ENCODE data around the gene SLC9A5. TPM values are rescaled to one million over a fixed set of nuclear protein-coding genes. Genes with fewer than 3 reads are reported as not detected.

The SLC9A5 gene
- total RNA-seq, 1 donor from 2014 or later: 4.4 TPM

- H3K4me1 Mint-ChIP-seq: no peaks in the 10 kb centered on the region
- H3K36me3 Mint-ChIP-seq (ENCODE audit: low read depth): no peaks in the 10 kb centered on the region
- H3K27ac Mint-ChIP-seq (ENCODE audit: unreplicated experiment): no peak overlapping the region
- peaks cover 2% of the 10 kb centered on the region for H3K27me3 Mint-ChIP-seq (ENCODE audit: low read depth)
- no peak for DNase-seq (ENCODE audit: low read depth, low spot score)
- TF ChIP-seq, protein P1, sequence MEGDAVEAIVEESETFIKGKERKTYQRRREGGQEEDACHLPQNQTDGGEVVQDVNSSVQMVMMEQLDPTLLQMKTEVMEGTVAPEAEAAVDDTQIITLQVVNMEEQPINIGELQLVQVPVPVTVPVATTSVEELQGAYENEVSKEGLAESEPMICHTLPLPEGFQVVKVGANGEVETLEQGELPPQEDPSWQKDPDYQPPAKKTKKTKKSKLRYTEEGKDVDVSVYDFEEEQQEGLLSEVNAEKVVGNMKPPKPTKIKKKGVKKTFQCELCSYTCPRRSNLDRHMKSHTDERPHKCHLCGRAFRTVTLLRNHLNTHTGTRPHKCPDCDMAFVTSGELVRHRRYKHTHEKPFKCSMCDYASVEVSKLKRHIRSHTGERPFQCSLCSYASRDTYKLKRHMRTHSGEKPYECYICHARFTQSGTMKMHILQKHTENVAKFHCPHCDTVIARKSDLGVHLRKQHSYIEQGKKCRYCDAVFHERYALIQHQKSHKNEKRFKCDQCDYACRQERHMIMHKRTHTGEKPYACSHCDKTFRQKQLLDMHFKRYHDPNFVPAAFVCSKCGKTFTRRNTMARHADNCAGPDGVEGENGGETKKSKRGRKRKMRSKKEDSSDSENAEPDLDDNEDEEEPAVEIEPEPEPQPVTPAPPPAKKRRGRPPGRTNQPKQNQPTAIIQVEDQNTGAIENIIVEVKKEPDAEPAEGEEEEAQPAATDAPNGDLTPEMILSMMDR (conservative IDR thresholded peaks at IDR 0.05): no peak
- H3K4me3 Mint-ChIP-seq: no peak overlapping the region
- H3K9me3 Mint-ChIP-seq: no peaks in the 10 kb centered on the region
Observed at GRCh38 chr16:67212766-67213165, 36.0 kb upstream of the SLC9A5 start.

DNA sequence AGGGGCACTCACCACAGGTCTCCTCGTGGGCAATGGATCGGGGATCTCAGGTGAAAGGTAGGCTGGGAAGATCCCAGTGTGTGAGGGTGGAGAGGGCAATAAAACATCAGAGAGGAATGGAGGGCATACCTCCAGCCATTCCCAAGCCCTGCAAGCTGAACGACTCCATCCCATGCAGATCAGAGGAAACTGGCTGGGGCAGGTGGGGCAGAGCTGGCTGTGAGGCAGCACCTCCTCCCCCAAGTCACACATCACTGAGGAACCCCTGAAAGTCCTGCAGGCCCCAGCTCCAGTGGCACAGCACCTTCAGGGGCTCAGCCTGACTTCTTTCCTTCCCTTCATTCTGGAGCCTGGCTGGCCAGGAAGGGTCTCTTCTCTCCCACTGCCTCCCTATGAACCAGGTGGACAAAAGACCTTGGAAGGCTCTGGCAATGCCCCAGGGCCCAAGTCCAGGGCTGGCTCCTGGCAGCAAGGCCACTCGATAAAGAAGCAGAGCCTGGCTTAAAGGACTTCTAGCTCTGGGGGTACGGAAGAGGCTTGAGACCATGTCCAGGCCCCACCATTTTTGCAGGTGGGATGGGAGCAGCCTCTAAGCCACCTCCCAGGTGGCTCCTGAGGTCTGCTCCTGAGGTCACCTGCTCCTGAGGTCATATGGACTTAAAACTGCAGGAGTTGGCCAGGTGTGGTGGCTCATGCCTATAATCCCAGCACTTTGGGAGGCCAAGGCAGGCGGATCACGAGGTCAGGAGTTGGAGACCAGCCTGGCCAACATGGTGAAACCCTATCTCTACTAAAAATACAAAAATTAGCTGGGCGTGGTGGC lies 35.4 kb upstream of the SLC9A5 start:
- no peaks in the 10 kb centered on the region for H3K36me3 Mint-ChIP-seq (ENCODE audit: low read depth)
- no peak for DNase-seq (ENCODE audit: low read depth, low spot score)
- no peak overlapping the region for H3K27ac Mint-ChIP-seq (ENCODE audit: unreplicated experiment)
- TF ChIP-seq, protein P1 (conservative IDR thresholded peaks at IDR 0.05): no peak
- no peak overlapping the region for H3K4me3 Mint-ChIP-seq
- peaks cover 2% of the 10 kb centered on the region for H3K27me3 Mint-ChIP-seq (ENCODE audit: low read depth)
- H3K9me3 Mint-ChIP-seq: no peaks in the 10 kb centered on the region
- H3K4me1 Mint-ChIP-seq: no peaks in the 10 kb centered on the region

GRCh38 chr16:67215706-67216105 lies 33.1 kb upstream of the SLC9A5 start:
- Mint-ChIP-seq H3K9me3 (no peaks in the 10 kb centered on the region), H3K4me3 (no peak overlapping the region), H3K27ac (ENCODE audit: unreplicated experiment) (no peak overlapping the region), H3K4me1 (no peaks in the 10 kb centered on the region), H3K27me3 (ENCODE audit: low read depth) (no peaks in the 10 kb centered on the region), H3K36me3 (ENCODE audit: low read depth) (no peaks in the 10 kb centered on the region)
- DNase-seq (ENCODE audit: low read depth, low spot score): no peak
- TF ChIP-seq, protein P1 (conservative IDR thresholded peaks at IDR 0.05): no peak

- Mint-ChIP-seq H3K27ac (ENCODE audit: unreplicated experiment) (peak overlapping the region; percentile 8), H3K4me1 (no peaks in the 10 kb centered on the region), H3K27me3 (ENCODE audit: low read depth) (no peaks in the 10 kb centered on the region), H3K9me3 (no peaks in the 10 kb centered on the region), H3K4me3 (no peak overlapping the region), H3K36me3 (ENCODE audit: low read depth) (no peaks in the 10 kb centered on the region)
- TF ChIP-seq, protein P1 (conservative IDR thresholded peaks at IDR 0.05): no peak
- DNase-seq (ENCODE audit: low read depth, low spot score): no peak
Observed at GRCh38 chr16:67216612-67217490, 31.9 kb upstream of the SLC9A5 start.

DNA sequence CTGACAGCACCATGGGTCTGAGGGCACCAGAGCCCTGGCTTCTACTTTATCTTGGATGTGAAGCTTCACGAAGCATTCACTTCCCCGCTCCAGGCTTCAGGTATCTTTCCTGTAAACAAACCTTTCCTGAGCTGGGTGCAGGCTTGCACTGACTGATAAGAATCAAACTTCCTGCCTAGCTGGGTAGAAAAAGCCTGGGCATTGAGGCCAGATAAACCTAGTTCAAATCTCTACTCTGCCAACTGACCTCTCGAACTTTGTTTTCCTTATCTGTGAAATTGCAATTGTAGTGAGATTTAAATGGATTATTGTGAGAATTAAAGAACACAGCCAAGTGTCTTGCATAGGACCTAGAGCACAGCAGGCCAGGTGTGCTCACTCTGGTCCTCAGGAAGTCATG lies 24.8 kb upstream of the SLC9A5 start:
- H3K27me3 Mint-ChIP-seq (ENCODE audit: low read depth): no peaks in the 10 kb centered on the region
- TF ChIP-seq, protein P1 (conservative IDR thresholded peaks at IDR 0.05): no peak
- peaks cover 25% of the 10 kb centered on the region for H3K4me1 Mint-ChIP-seq
- no peak overlapping the region for H3K27ac Mint-ChIP-seq (ENCODE audit: unreplicated experiment)
- peaks cover 2% of the 10 kb centered on the region for H3K36me3 Mint-ChIP-seq (ENCODE audit: low read depth)
- H3K9me3 Mint-ChIP-seq: no peaks in the 10 kb centered on the region
- no peak for DNase-seq (ENCODE audit: low read depth, low spot score)
- H3K4me3 Mint-ChIP-seq: no peak overlapping the region
